Tibial nerve (tissue), 4 donors: ENCODE data around the gene HLCS. TPM values are rescaled to one million over a fixed set of nuclear protein-coding genes. Genes with fewer than 3 reads are reported as not detected.

Source experiments
- DNase-seq, 2 donors: peaks; one replicate each; pipeline ENCODE4 v3.0.0-alpha.2; 2019; ENCODE audit warnings: low spot score in 2 of 2
- H3K27ac ChIP-seq, 4 donors: fragments of 200-600 bp; sonication (generic) in 3 of 4; one replicate each; pipeline ENCODE4 v1.5.1; 2017 to 2019; ENCODE audit warnings: mild to moderate bottlenecking in 1 of 4
- H3K27me3 ChIP-seq, 2 donors: fragments of 200-600 bp; sonication (generic) in 1 of 2; one replicate each; pipeline versions ENCODE4 v1.5.1 to v1.6.0; 2017 to 2019
- H3K36me3 ChIP-seq, 3 donors: fragments of 200-600 bp; sonication (generic); one replicate each; pipeline ENCODE4 v1.5.1; 2018 to 2019
- H3K4me1 ChIP-seq, 4 donors: fragments of 200-600 bp; sonication (generic) in 3 of 4; one replicate each; pipeline ENCODE4 v1.5.1; 2017 to 2019
- H3K4me3 ChIP-seq, 4 donors: fragments of 200-600 bp; sonication (generic) in 3 of 4; one replicate each; pipeline ENCODE4 v1.5.1; 2017 to 2019; ENCODE audit warnings: mild to moderate bottlenecking in 1 of 4, moderate library complexity in 1 of 4
- H3K9me3 ChIP-seq, 4 donors: fragments of 200-600 bp; sonication (generic) in 3 of 4; one replicate each; pipeline ENCODE4 v1.5.1; 2017 to 2019
- CTCF ChIP-seq, 5 experiments: fragments of 200-600 bp in 3 of 5; fragments of 450-650 bp in 2 of 5; sonication (generic) in 3 of 5; IDR thresholded peaks; one replicate each; pipeline ENCODE4 v1.5.1; 2016 to 2019; ENCODE audit warnings: antibody characterized with exemption in 5 of 5, mild to moderate bottlenecking in 3 of 5, moderate library complexity in 2 of 5
- EP300 ChIP-seq, 2 donors: sonication (generic); formaldehyde crosslinking; IDR thresholded peaks; one replicate each; pipeline ENCODE4 v1.6.1; 2017; ENCODE audit warnings: antibody characterized with exemption in 2 of 2, mild to moderate bottlenecking in 1 of 2
- POLR2A ChIP-seq, 2 donors: fragments of 450-650 bp; IDR thresholded peaks; one replicate each; pipeline ENCODE4 v1.6.1; 2017; ENCODE audit warnings: antibody characterized with exemption in 2 of 2, mild to moderate bottlenecking in 2 of 2, moderate library complexity in 2 of 2
- WGBS, 2 donors: methylation state at CpG; one replicate each; pipeline ENCODE4 v1.1.5; 2018; 5-methylcytosine and 5-hydroxymethylcytosine counted together
- total RNA-seq, 4 donors: library from RNA; depleted of rRNA; stranded (reverse); fragments of >200 nt; gene quantifications; one replicate each; pipeline ENCODE4 v1.1.0, GENCODE V29; 2016

Gene HLCS
- total RNA-seq, 4 donors from 2014 or later = 14.4 to 19.0 (median 17.4) TPM

DNA sequence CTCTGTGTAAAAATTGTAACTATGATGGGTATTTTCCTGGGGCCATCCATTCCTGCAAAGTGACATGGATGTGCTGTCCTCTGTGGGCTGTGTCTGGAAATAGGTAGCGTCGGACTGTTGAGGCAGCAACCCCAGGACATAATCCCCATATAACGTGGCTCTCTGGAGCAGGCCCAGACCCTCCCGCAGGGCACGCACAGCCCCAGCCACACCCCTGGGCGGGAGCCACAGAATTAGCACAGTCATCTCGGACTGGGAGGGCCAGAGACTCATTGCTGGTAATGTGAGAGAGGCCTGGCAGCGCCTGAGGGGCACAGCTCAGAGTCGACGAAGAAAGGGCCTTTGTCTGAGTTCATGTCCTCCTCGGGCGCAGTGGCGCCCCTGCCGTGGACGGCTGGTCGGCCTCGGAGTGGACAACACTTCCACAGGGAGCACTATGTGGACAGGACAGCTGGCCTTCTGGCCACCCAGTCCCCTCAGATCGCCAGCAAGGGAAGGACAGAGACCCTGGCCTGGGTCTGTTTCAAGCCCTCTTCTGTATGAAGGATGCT, 247.4 kb downstream of the HLCS start:
- Histone ChIP-seq H3K9me3 (no peaks in the 10 kb centered on the region), H3K4me3 (no peak overlapping the region), H3K27ac (peak overlapping the region in 1 of 4 donors; percentile 74), H3K36me3 (no peaks in the 10 kb centered on the region), H3K4me1 (peaks cover 0 to 11% (median 0%) of the 10 kb centered on the region in 4 donors), H3K27me3 (peaks cover 0 to 35% of the 10 kb centered on the region in 2 donors)
- no peak for TF ChIP-seq EP300 (IDR thresholded peaks at IDR 0.05)
- peak in 1 of 5 experiments; percentile 16 for TF ChIP-seq CTCF (IDR thresholded peaks at IDR 0.05)
- WGBS, 2 donors = 24 to 40% methylated on average over 6 to 14 of the region's 18 CpGs
- no peak for DNase-seq

GRCh38 chr21:36717976-36718375, 248.5 kb downstream of the HLCS start:
- TF ChIP-seq CTCF (IDR thresholded peaks at IDR 0.05) (no peak), POLR2A (IDR thresholded peaks at IDR 0.05) (no peak), EP300 (IDR thresholded peaks at IDR 0.05) (no peak)
- Histone ChIP-seq H3K4me3 (no peak overlapping the region), H3K27ac (no peak overlapping the region), H3K9me3 (no peaks in the 10 kb centered on the region), H3K36me3 (no peaks in the 10 kb centered on the region), H3K4me1 (peaks cover 0 to 11% (median 0%) of the 10 kb centered on the region in 4 donors), H3K27me3 (peaks cover 0 to 45% of the 10 kb centered on the region in 2 donors)
- WGBS, 2 donors = 78% methylated on average over 6 of the region's 6 CpGs
- DNase-seq = no peak

GRCh38 chr21:36716836-36717235, 249.6 kb downstream of the HLCS start:
- peaks cover 0 to 57% of the 10 kb centered on the region in 2 donors for H3K27me3 ChIP-seq
- H3K27ac ChIP-seq = no peak overlapping the region
- 76 to 82% methylated on average over 9 of the region's 9 CpGs for WGBS, 2 donors
- H3K4me3 ChIP-seq = no peak overlapping the region
- H3K4me1 ChIP-seq = peaks cover 0 to 11% (median 0%) of the 10 kb centered on the region in 4 donors
- no peak for DNase-seq
- H3K36me3 ChIP-seq = no peaks in the 10 kb centered on the region
- no peaks in the 10 kb centered on the region for H3K9me3 ChIP-seq
- TF ChIP-seq EP300 (IDR thresholded peaks at IDR 0.05) (no peak), CTCF (IDR thresholded peaks at IDR 0.05) (no peak), POLR2A (IDR thresholded peaks at IDR 0.05) (no peak)

DNA sequence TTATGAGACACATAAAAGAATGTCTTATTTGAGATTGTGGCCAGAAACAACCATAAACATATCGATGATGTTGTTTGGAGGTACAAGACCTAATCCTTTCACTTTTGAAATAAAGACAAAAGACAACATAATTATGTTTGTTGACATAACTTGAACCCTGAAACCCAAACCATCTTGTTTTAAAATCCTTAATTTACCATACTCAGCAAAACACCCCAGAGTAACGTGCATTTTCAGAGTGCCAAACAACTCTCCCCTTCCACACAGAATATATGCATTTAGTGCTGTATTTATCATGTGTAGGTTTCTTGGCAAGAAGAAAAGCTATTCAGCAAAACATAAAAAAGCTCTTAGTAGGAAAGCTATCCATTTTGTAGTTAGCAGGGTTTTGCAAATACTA, 250.1 kb downstream of the HLCS start:
- H3K9me3 ChIP-seq = no peaks in the 10 kb centered on the region
- no peaks in the 10 kb centered on the region for H3K36me3 ChIP-seq
- H3K4me3 ChIP-seq = no peak overlapping the region
- WGBS, 2 donors = 77 to 83% methylated on average over 2 of the region's 2 CpGs
- no peak overlapping the region for H3K27ac ChIP-seq
- peaks cover 0 to 61% of the 10 kb centered on the region in 2 donors for H3K27me3 ChIP-seq
- TF ChIP-seq EP300 (IDR thresholded peaks at IDR 0.05) = no peak
- TF ChIP-seq CTCF (IDR thresholded peaks at IDR 0.05) = no peak
- TF ChIP-seq POLR2A (IDR thresholded peaks at IDR 0.05) = no peak
- DNase-seq = no peak
- H3K4me1 ChIP-seq = peaks cover 0 to 11% (median 0%) of the 10 kb centered on the region in 4 donors

- DNase-seq = no peak
- Histone ChIP-seq H3K36me3 (no peaks in the 10 kb centered on the region), H3K27ac (no peak overlapping the region), H3K4me3 (no peak overlapping the region), H3K9me3 (no peaks in the 10 kb centered on the region), H3K27me3 (peaks cover 0 to 88% of the 10 kb centered on the region in 2 donors), H3K4me1 (peaks cover 0 to 19% (median 11%) of the 10 kb centered on the region in 4 donors)
- 61 to 63% methylated on average over 3 of the region's 3 CpGs for WGBS, 2 donors
- TF ChIP-seq CTCF (IDR thresholded peaks at IDR 0.05) = no peak
- TF ChIP-seq EP300 (IDR thresholded peaks at IDR 0.05) = no peak
- TF ChIP-seq POLR2A (IDR thresholded peaks at IDR 0.05) = no peak
These were observed 252.7 kb downstream of the HLCS start for GRCh38 chr21:36713746-36714145.
